ENCODE data around the gene CPED1.
"Not testable (repeated sequence)": the region's sequence is repeated elsewhere in the genome, so short reads cannot be mapped to it uniquely, and the experiment has no call there.

The CPED1 gene

GRCh38 chr7:121306565-121306964, 318.1 kb downstream of the CPED1 start:
- no peak overlapping the region for H3K4me3 ChIP-seq (ENCODE audit: control insufficient read depth in 1 of 7, extremely low read depth in 1 of 7, insufficient read depth in 4 of 7, low read depth in 2 of 7, low read length in 6 of 7)
- peaks cover 0 to 10% (median 4%) of the 10 kb centered on the region in 5 experiments for H3K27me3 ChIP-seq (replicated peaks in 2 of 5; ENCODE audit: control insufficient read depth in 4 of 5, insufficient read depth in 5 of 5, low read length in 4 of 5)
- no peak for DNase-seq
- peaks cover 0 to 2% (median 0%) of the 10 kb centered on the region in 5 experiments for H3K9me3 ChIP-seq (ENCODE audit: control extremely low read depth in 1 of 5, control insufficient read depth in 4 of 5, insufficient read depth in 2 of 5, low read depth in 1 of 5, low read length in 4 of 5)
- H3K27ac ChIP-seq (ENCODE audit: insufficient read depth in 1 of 2, low read depth in 1 of 2, low read length in 2 of 2, poor library complexity in 1 of 2, severe bottlenecking in 2 of 2), result no peak overlapping the region
- H3K4me1 ChIP-seq (ENCODE audit: control extremely low read depth in 1 of 4, control insufficient read depth in 4 of 4, insufficient read depth in 4 of 4, low read length in 3 of 4), result no peaks in the 10 kb centered on the region
- POLR2A ChIA-PET, result interaction anchor here (0.6 kb wide), 1 partner anchor 249 kb away, joined by 3 read pairs; no protein-coding TSS in a partner anchor
- 82% methylated on average over 3 of the region's 3 CpGs for WGBS (ENCODE audit: insufficient coverage)
- no peaks in the 10 kb centered on the region for H3K36me3 ChIP-seq (ENCODE audit: control insufficient read depth in 4 of 4, insufficient read depth in 4 of 4, low read length in 3 of 4)
- CTCF ChIA-PET, result no interaction called here

GRCh38 chr7:121307021-121307574, 318.6 kb downstream of the CPED1 start:
- no peak for DNase-seq
- Histone ChIP-seq H3K36me3 (ENCODE audit: control insufficient read depth in 4 of 4, insufficient read depth in 4 of 4, low read length in 3 of 4) (no peaks in the 10 kb centered on the region), H3K9me3 (ENCODE audit: control extremely low read depth in 1 of 5, control insufficient read depth in 4 of 5, insufficient read depth in 2 of 5, low read depth in 1 of 5, low read length in 4 of 5) (peaks cover 0 to 2% (median 0%) of the 10 kb centered on the region in 5 experiments), H3K4me1 (ENCODE audit: control extremely low read depth in 1 of 4, control insufficient read depth in 4 of 4, insufficient read depth in 4 of 4, low read length in 3 of 4) (no peaks in the 10 kb centered on the region), H3K4me3 (ENCODE audit: control insufficient read depth in 1 of 7, extremely low read depth in 1 of 7, insufficient read depth in 4 of 7, low read depth in 2 of 7, low read length in 6 of 7) (no peak overlapping the region), H3K27me3 (replicated peaks in 2 of 5; ENCODE audit: control insufficient read depth in 4 of 5, insufficient read depth in 5 of 5, low read length in 4 of 5) (peaks cover 0 to 10% (median 4%) of the 10 kb centered on the region in 5 experiments), H3K27ac (ENCODE audit: insufficient read depth in 1 of 2, low read depth in 1 of 2, low read length in 2 of 2, poor library complexity in 1 of 2, severe bottlenecking in 2 of 2) (no peak overlapping the region)
- POLR2A ChIA-PET, result interaction anchor here (0.6 kb wide), 1 partner anchor 250 kb away, joined by 3 read pairs; no protein-coding TSS in a partner anchor
- 68% methylated on average over 4 of the region's 4 CpGs for WGBS (ENCODE audit: insufficient coverage)
- CTCF ChIA-PET, result no interaction called here

- no peak for DNase-seq
- Histone ChIP-seq H3K27ac (ENCODE audit: insufficient read depth in 1 of 2, low read depth in 1 of 2, low read length in 2 of 2, poor library complexity in 1 of 2, severe bottlenecking in 2 of 2) (no peak overlapping the region), H3K9me3 (ENCODE audit: control extremely low read depth in 1 of 5, control insufficient read depth in 4 of 5, insufficient read depth in 2 of 5, low read depth in 1 of 5, low read length in 4 of 5) (peaks cover 0 to 2% (median 0%) of the 10 kb centered on the region in 5 experiments), H3K4me3 (ENCODE audit: control insufficient read depth in 1 of 7, extremely low read depth in 1 of 7, insufficient read depth in 4 of 7, low read depth in 2 of 7, low read length in 6 of 7) (no peak overlapping the region), H3K4me1 (ENCODE audit: control extremely low read depth in 1 of 4, control insufficient read depth in 4 of 4, insufficient read depth in 4 of 4, low read length in 3 of 4) (no peaks in the 10 kb centered on the region), H3K36me3 (ENCODE audit: control insufficient read depth in 4 of 4, insufficient read depth in 4 of 4, low read length in 3 of 4) (no peaks in the 10 kb centered on the region), H3K27me3 (replicated peaks in 2 of 5; ENCODE audit: control insufficient read depth in 4 of 5, insufficient read depth in 5 of 5, low read length in 4 of 5) (peaks cover 0 to 5% (median 2%) of the 10 kb centered on the region in 5 experiments)
- WGBS (ENCODE audit: insufficient coverage), result 100% methylated on average over 1 of the region's 3 CpGs
- ChIA-PET CTCF (no interaction called here), POLR2A (no interaction called here)
Observed at GRCh38 chr7:121313220-121313792, 324.8 kb downstream of the CPED1 start.

GRCh38 chr7:121313793-121314676, 325.5 kb downstream of the CPED1 start:
- ChIA-PET CTCF (no interaction called here), POLR2A (no interaction called here)
- WGBS (ENCODE audit: insufficient coverage), result 61% methylated on average over 8 of the region's 9 CpGs
- Histone ChIP-seq H3K4me1 (ENCODE audit: control extremely low read depth in 1 of 4, control insufficient read depth in 4 of 4, insufficient read depth in 4 of 4, low read length in 3 of 4) (no peaks in the 10 kb centered on the region), H3K27ac (ENCODE audit: insufficient read depth in 1 of 2, low read depth in 1 of 2, low read length in 2 of 2, poor library complexity in 1 of 2, severe bottlenecking in 2 of 2) (no peak overlapping the region), H3K36me3 (ENCODE audit: control insufficient read depth in 4 of 4, insufficient read depth in 4 of 4, low read length in 3 of 4) (no peaks in the 10 kb centered on the region), H3K9me3 (ENCODE audit: control extremely low read depth in 1 of 5, control insufficient read depth in 4 of 5, insufficient read depth in 2 of 5, low read depth in 1 of 5, low read length in 4 of 5) (peaks cover 0 to 2% (median 0%) of the 10 kb centered on the region in 5 experiments), H3K4me3 (ENCODE audit: control insufficient read depth in 1 of 7, extremely low read depth in 1 of 7, insufficient read depth in 4 of 7, low read depth in 2 of 7, low read length in 6 of 7) (no peak overlapping the region), H3K27me3 (replicated peaks in 2 of 5; ENCODE audit: control insufficient read depth in 4 of 5, insufficient read depth in 5 of 5, low read length in 4 of 5) (peaks cover 0 to 5% (median 2%) of the 10 kb centered on the region in 5 experiments)
- peak in 1 of 3 donors; percentile 7 for DNase-seq

- H3K36me3 ChIP-seq (ENCODE audit: control insufficient read depth in 4 of 4, insufficient read depth in 4 of 4, low read length in 3 of 4); H3K27me3 ChIP-seq (replicated peaks in 2 of 5; ENCODE audit: control insufficient read depth in 4 of 5, insufficient read depth in 5 of 5, low read length in 4 of 5); H3K9me3 ChIP-seq (ENCODE audit: control extremely low read depth in 1 of 5, control insufficient read depth in 4 of 5, insufficient read depth in 2 of 5, low read depth in 1 of 5, low read length in 4 of 5); H3K4me3 ChIP-seq (ENCODE audit: control insufficient read depth in 1 of 7, extremely low read depth in 1 of 7, insufficient read depth in 4 of 7, low read depth in 2 of 7, low read length in 6 of 7); POLR2A ChIA-PET; H3K27ac ChIP-seq (ENCODE audit: insufficient read depth in 1 of 2, low read depth in 1 of 2, low read length in 2 of 2, poor library complexity in 1 of 2, severe bottlenecking in 2 of 2); CTCF ChIA-PET; H3K4me1 ChIP-seq (ENCODE audit: control extremely low read depth in 1 of 4, control insufficient read depth in 4 of 4, insufficient read depth in 4 of 4, low read length in 3 of 4); DNase-seq: not testable (repeated sequence)
- WGBS (ENCODE audit: insufficient coverage), result 100% methylated on average over 1 of the region's 3 CpGs
Observed at GRCh38 chr7:121315170-121315569, 326.7 kb downstream of the CPED1 start.

GRCh38 chr7:121322460-121322859, 333.9 kb downstream of the CPED1 start:
- no peaks in the 10 kb centered on the region for H3K36me3 ChIP-seq (ENCODE audit: control insufficient read depth in 4 of 4, insufficient read depth in 4 of 4, low read length in 3 of 4)
- 93% methylated on average over 3 of the region's 3 CpGs for WGBS (ENCODE audit: insufficient coverage)
- CTCF ChIA-PET, result no interaction called here

More at GRCh38 chr7:121322460-121322859, 333.9 kb downstream of the CPED1 start:
- no peak overlapping the region for H3K4me3 ChIP-seq (ENCODE audit: control insufficient read depth in 1 of 7, extremely low read depth in 1 of 7, insufficient read depth in 4 of 7, low read depth in 2 of 7, low read length in 6 of 7)
- no peaks in the 10 kb centered on the region for H3K9me3 ChIP-seq (ENCODE audit: control extremely low read depth in 1 of 5, control insufficient read depth in 4 of 5, insufficient read depth in 2 of 5, low read depth in 1 of 5, low read length in 4 of 5)
- no peak overlapping the region for H3K27ac ChIP-seq (ENCODE audit: insufficient read depth in 1 of 2, low read depth in 1 of 2, low read length in 2 of 2, poor library complexity in 1 of 2, severe bottlenecking in 2 of 2)
- peaks cover 3 to 24% (median 9%) of the 10 kb centered on the region in 5 experiments for H3K27me3 ChIP-seq (replicated peaks in 2 of 5; ENCODE audit: control insufficient read depth in 4 of 5, insufficient read depth in 5 of 5, low read length in 4 of 5)
- H3K4me1 ChIP-seq (ENCODE audit: control extremely low read depth in 1 of 4, control insufficient read depth in 4 of 4, insufficient read depth in 4 of 4, low read length in 3 of 4), result no peaks in the 10 kb centered on the region
- POLR2A ChIA-PET, result no interaction called here
- no peak for DNase-seq
